HEK293 (cell line): ENCODE results near the gene SUSD6.
"Not testable (repeated sequence)": the region's sequence is repeated elsewhere in the genome, so short reads cannot be mapped to it uniquely, and the experiment has no call there.

Experiments used
- CTCF ChIA-PET: fragments of 350-600 bp; formaldehyde crosslinking; extraction: SDS; loops from one replicate; lab custom pipeline; 2021; ENCODE audit warnings: antibody characterized with exemption; lab: Yijun Ruan, JAX
- POLR2A ChIA-PET: fragments of 300-600 bp; formaldehyde crosslinking; extraction: SDS; loops from one replicate; lab custom pipeline; 2020; ENCODE audit warnings: antibody characterized with exemption, inconsistent platforms; lab: Yijun Ruan, JAX
- H3K27ac ChIP-seq: fragments of 200-500 bp; sonication (Bioruptor generic); 2 replicates; pipeline ENCODE4 v1.5.1; 2014; ENCODE audit warnings: low read depth, low read length, control low read depth, inconsistent platforms; ENCODE audit errors: extremely low read depth
- H3K36me3 ChIP-seq, 2 experiments: fragments of 200-500 bp in 1 of 2; sonication (Bioruptor generic) in 1 of 2; 1 replicate in 1 of 2; 2 replicates in 1 of 2; pipeline ENCODE4 v1.5.1; 2014 to 2017; ENCODE audit warnings: inconsistent platforms in 2 of 2, low read length in 2 of 2; ENCODE audit not compliant: control insufficient read depth in 2 of 2, insufficient read depth in 1 of 2
- H3K4me1 ChIP-seq: fragments of 200-500 bp; sonication (Bioruptor generic); 2 replicates; pipeline ENCODE4 v1.5.1; 2014; ENCODE audit warnings: mild to moderate bottlenecking, low read length, inconsistent platforms; ENCODE audit not compliant: control insufficient read depth, insufficient read depth
- H3K4me3 ChIP-seq: 2 replicates; pipeline ENCODE4 v1.5.1; 2011; ENCODE audit warnings: low read depth, mild to moderate bottlenecking, control low read depth, low read length, moderate library complexity
- H3K9me3 ChIP-seq: fragments of 200-500 bp; sonication (Bioruptor generic); 2 replicates; pipeline ENCODE4 v1.5.1; 2014; ENCODE audit warnings: low read depth, low read length, inconsistent platforms; ENCODE audit not compliant: control insufficient read depth, insufficient read depth
- GLIS1 ChIP-seq: fragments of 450-650 bp; formaldehyde crosslinking; IDR thresholded peaks from 2 replicates; pipeline ENCODE4 v1.5.1; 2016; ENCODE audit warnings: missing biosample characterization, missing genetic modification characterization
- HIC1 ChIP-seq: fragments of 450-650 bp; formaldehyde crosslinking; IDR thresholded peaks from 2 replicates; pipeline ENCODE4 v1.5.1; 2016; ENCODE audit warnings: missing biosample characterization, missing genetic modification characterization
- MEIS1 ChIP-seq: sonication (generic); formaldehyde crosslinking; IDR thresholded peaks from 2 replicates; pipeline ENCODE4 v1.8.1; 2022; ENCODE audit warnings: missing genetic modification reagents, mild to moderate bottlenecking, borderline replicate concordance
- SETDB1 ChIP-seq: IDR thresholded peaks from one replicate; pipeline ENCODE4 v1.6.1; 2017; ENCODE audit warnings: mild to moderate bottlenecking, low read length, moderate library complexity, mixed read lengths; ENCODE audit not compliant: insufficient read length
- SP3 ChIP-seq: fragments of 450-650 bp; formaldehyde crosslinking; IDR thresholded peaks from 2 replicates; pipeline ENCODE4 v1.5.1; 2016; ENCODE audit warnings: missing biosample characterization, missing genetic modification characterization
- ZFHX2 ChIP-seq: fragments of 450-650 bp; formaldehyde crosslinking; conservative IDR thresholded peaks from 2 replicates; pipeline ENCODE4 v1.5.1; 2016; ENCODE audit warnings: missing biosample characterization, missing genetic modification characterization
- ZNF10 ChIP-seq: fragments of 450-650 bp; formaldehyde crosslinking; IDR thresholded peaks from 2 replicates; pipeline ENCODE4 v1.5.1; 2017; ENCODE audit warnings: missing biosample characterization, missing genetic modification characterization
- ZNF366 ChIP-seq: fragments of 450-650 bp; formaldehyde crosslinking; conservative IDR thresholded peaks from 2 replicates; pipeline ENCODE4 v1.5.1; 2016; ENCODE audit warnings: missing biosample characterization, missing genetic modification characterization
- ZNF398 ChIP-seq: fragments of 450-650 bp; formaldehyde crosslinking; IDR thresholded peaks from 2 replicates; pipeline ENCODE4 v1.5.1; 2017; ENCODE audit warnings: missing biosample characterization, missing genetic modification characterization
- ZNF501 ChIP-seq: fragments of 450-650 bp; formaldehyde crosslinking; IDR thresholded peaks from 2 replicates; pipeline ENCODE4 v1.5.1; 2016; ENCODE audit warnings: missing biosample characterization, missing genetic modification characterization
- ZNF529 ChIP-seq: fragments of 450-650 bp; formaldehyde crosslinking; IDR thresholded peaks from 2 replicates; pipeline ENCODE4 v1.5.1; 2017; ENCODE audit warnings: missing genetic modification characterization, missing biosample characterization; ENCODE audit not compliant: insufficient replicate concordance
- ZNF549 ChIP-seq: fragments of 450-650 bp; IDR thresholded peaks from 2 replicates; pipeline ENCODE4 v1.5.1; 2018; ENCODE audit warnings: missing biosample characterization, missing genetic modification characterization, mild to moderate bottlenecking, inconsistent platforms, moderate library complexity
- ZNF558 ChIP-seq: fragments of 450-650 bp; formaldehyde crosslinking; IDR thresholded peaks from 2 replicates; pipeline ENCODE4 v1.5.1; 2016; ENCODE audit warnings: missing biosample characterization, missing genetic modification characterization
- ZNF610 ChIP-seq: fragments of 450-650 bp; formaldehyde crosslinking; IDR thresholded peaks from 2 replicates; pipeline ENCODE4 v1.5.1; 2016; ENCODE audit warnings: missing biosample characterization, missing genetic modification characterization, borderline replicate concordance
- ZNF626 ChIP-seq: fragments of 450-650 bp; sonication (Bioruptor Pico); formaldehyde crosslinking; IDR thresholded peaks from 2 replicates; pipeline ENCODE4 v1.5.1; 2018; ENCODE audit warnings: missing biosample characterization, missing genetic modification characterization, inconsistent platforms
- ZNF629 ChIP-seq: fragments of 450-650 bp; formaldehyde crosslinking; IDR thresholded peaks from 2 replicates; pipeline ENCODE4 v1.5.1; 2017; ENCODE audit warnings: missing biosample characterization, missing genetic modification characterization
- TF ChIP-seq, protein P1 (sequence below): fragments of 450-650 bp; formaldehyde crosslinking; IDR thresholded peaks from 2 replicates; pipeline ENCODE4 v1.5.1; 2016; ENCODE audit warnings: missing biosample characterization, missing genetic modification characterization
- TF ChIP-seq, protein P2 (sequence below): fragments of 450-650 bp; formaldehyde crosslinking; IDR thresholded peaks from 2 replicates; pipeline ENCODE4 v1.5.1; 2016; ENCODE audit warnings: missing biosample characterization, missing genetic modification characterization

Gene SUSD6

GRCh38 chr14:69640931-69641330 lies 29.5 kb downstream of the SUSD6 start:
- Histone ChIP-seq H3K36me3 (no peaks in the 10 kb centered on the region), H3K4me3 (no peak overlapping the region), H3K9me3 (no peaks in the 10 kb centered on the region), H3K4me1 (peaks cover 5% of the 10 kb centered on the region; the same call in 1 of the 2 replicates), H3K27ac (no peak overlapping the region)
- ChIA-PET CTCF (interaction anchor here (0.6 to 1.6 kb wide), 2 partner anchors 24 to 534 kb away, joined by 3 to 4 read pairs; no protein-coding TSS in a partner anchor), POLR2A (no interaction called here)
- TF ChIP-seq, protein P1, sequence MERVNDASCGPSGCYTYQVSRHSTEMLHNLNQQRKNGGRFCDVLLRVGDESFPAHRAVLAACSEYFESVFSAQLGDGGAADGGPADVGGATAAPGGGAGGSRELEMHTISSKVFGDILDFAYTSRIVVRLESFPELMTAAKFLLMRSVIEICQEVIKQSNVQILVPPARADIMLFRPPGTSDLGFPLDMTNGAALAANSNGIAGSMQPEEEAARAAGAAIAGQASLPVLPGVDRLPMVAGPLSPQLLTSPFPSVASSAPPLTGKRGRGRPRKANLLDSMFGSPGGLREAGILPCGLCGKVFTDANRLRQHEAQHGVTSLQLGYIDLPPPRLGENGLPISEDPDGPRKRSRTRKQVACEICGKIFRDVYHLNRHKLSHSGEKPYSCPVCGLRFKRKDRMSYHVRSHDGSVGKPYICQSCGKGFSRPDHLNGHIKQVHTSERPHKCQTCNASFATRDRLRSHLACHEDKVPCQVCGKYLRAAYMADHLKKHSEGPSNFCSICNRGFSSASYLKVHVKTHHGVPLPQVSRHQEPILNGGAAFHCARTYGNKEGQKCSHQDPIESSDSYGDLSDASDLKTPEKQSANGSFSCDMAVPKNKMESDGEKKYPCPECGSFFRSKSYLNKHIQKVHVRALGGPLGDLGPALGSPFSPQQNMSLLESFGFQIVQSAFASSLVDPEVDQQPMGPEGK (tag by site-specific recombination), result no peak
- TF ChIP-seq ZNF610 (tag by site-specific recombination) (peak; percentile 42; the same call in 1 of the 2 replicates), ZNF549 (tag by site-specific recombination) (0 out of 2 replicates have a peak, but pooled peaks have one; percentile 4), ZNF558 (peak; percentile 50; the same call in 1 of the 2 replicates), SETDB1 (peak; percentile 82)

- POLR2A ChIA-PET, CTCF ChIA-PET, H3K27ac ChIP-seq, H3K4me1 ChIP-seq, H3K4me3 ChIP-seq, H3K9me3 ChIP-seq, H3K36me3 ChIP-seq: not testable (repeated sequence)
Measured at GRCh38 chr14:69642212-69642793, 30.9 kb downstream of the SUSD6 start.

- CTCF ChIA-PET, result no interaction called here
- POLR2A ChIA-PET, result no interaction called here
- H3K9me3 ChIP-seq, result no peaks in the 10 kb centered on the region
- H3K27ac ChIP-seq, result 0 out of 2 replicates have a peak overlapping the region, but pooled peaks have one; percentile 5
- H3K4me1 ChIP-seq, result peaks cover 13% of the 10 kb centered on the region
- no peaks in the 10 kb centered on the region for H3K36me3 ChIP-seq
- H3K4me3 ChIP-seq, result no peak overlapping the region
- no peak for TF ChIP-seq ZNF529 (tag by site-specific recombination)
- peak; percentile 73 for TF ChIP-seq ZFHX2
- TF ChIP-seq ZNF366 (tag by site-specific recombination), result peak; percentile 59
- TF ChIP-seq ZNF398 (tag by site-specific recombination), result peak; percentile 46; the same call in 1 of the 2 replicates
- 0 out of 2 replicates have a peak, but pooled peaks have one; percentile 22 for TF ChIP-seq ZNF501 (tag by site-specific recombination)
- TF ChIP-seq, protein P2, sequence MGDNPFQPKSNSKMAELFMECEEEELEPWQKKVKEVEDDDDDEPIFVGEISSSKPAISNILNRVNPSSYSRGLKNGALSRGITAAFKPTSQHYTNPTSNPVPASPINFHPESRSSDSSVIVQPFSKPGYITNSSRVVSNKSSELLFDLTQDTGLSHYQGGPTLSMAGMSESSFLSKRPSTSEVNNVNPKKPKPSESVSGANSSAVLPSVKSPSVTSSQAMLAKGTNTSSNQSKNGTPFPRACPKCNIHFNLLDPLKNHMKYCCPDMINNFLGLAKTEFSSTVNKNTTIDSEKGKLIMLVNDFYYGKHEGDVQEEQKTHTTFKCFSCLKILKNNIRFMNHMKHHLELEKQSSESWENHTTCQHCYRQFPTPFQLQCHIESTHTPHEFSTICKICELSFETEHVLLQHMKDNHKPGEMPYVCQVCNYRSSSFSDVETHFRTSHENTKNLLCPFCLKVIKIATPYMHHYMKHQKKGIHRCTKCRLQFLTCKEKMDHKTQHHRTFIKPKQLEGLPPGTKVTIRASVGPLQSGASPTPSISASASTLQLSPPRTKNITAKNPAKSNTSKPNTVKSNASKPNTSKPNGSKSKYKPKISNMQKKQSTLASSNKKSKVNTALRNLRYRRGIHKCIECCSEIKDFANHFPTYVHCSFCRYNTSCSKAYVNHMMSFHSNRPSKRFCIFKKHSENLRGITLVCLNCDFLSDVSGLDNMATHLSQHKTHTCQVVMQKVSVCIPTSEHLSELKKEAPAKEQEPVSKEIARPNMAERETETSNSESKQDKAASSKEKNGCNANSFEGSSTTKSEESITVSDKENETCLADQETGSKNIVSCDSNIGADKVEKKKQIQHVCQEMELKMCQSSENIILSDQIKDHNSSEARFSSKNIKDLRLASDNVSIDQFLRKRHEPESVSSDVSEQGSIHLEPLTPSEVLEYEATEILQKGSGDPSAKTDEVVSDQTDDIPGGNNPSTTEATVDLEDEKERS (tag by site-specific recombination), result no peak
- TF ChIP-seq GLIS1 (tag by site-specific recombination), result peak; percentile 69
- TF ChIP-seq SP3 (tag by site-specific recombination), result no peak
- 0 out of 2 replicates have a peak, but pooled peaks have one; percentile 24 for TF ChIP-seq ZNF629 (tag by site-specific recombination)
- no peak for TF ChIP-seq ZNF626 (tag by site-specific recombination)
- no peak for TF ChIP-seq MEIS1
- peak; percentile 65; the same call in 1 of the 2 replicates for TF ChIP-seq ZNF10 (tag by site-specific recombination)
- TF ChIP-seq HIC1 (tag by site-specific recombination), result 0 out of 2 replicates have a peak, but pooled peaks have one; percentile 29
Measured at GRCh38 chr14:69643430-69644200, 32.2 kb downstream of the SUSD6 start.
